GM18873 (cell line): ENCODE data around the gene TMEM258.

Experiments used
- ATAC-seq: cut with Tn5 transposase; IDR thresholded peaks from one replicate; pipeline ENCODE4 v1.9.1; 2021; ENCODE audit warnings: mild to moderate bottlenecking, moderate library complexity, moderate number of reproducible peaks; ENCODE audit not compliant: unreplicated experiment, low FRiP score

The TMEM258 gene

DNA sequence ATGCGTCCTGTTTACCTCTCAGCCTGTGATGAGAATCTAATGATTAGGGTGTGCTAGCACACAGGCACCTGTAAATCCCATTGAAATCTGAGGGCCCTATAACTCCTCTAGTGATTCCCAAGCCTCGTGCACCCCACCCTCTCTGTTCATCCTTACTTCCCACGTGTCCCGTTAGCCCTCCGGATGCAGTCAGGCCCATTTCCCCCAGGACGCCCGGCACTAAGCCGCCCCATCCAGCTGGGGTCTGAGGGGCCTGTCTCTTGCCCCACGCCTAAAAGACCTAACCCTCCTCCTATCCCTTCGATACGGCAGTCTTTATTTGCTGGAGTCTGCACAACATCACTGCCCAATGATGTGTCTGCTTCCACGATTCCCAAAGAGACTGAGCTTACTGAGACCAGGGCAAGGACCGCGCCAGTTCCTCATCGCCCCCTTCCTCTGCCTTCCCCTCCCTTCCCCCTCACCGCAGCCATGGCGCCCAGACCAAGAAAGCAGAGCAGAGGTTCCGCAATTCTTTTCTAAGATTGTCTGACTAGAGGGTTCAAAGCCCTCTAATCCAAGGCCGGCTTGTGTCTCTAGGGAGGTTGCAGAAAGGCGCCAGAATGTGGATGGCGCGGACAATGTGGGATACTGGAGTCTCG is 34.7 kb upstream of the TMEM258 start:
- no peak for ATAC-seq

DNA sequence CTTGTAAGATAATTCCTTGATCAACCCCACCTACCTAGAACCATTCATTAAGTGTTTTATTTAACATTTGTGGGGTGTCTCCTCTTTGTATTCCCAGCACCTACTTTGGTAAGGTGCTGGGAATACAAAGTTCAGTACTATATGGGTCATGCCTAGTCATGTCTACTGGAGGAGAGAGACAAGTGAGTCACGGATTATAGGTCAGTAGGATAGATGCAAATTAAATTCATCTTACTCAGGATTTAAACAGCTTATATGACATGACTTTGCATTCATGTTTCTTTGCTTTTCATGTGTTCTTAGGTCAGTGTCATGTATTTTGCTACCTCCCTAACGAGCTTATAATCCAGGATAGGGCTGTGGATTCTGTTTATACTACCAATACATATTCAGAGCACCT is 27.8 kb upstream of the TMEM258 start:
- no peak for ATAC-seq

DNA sequence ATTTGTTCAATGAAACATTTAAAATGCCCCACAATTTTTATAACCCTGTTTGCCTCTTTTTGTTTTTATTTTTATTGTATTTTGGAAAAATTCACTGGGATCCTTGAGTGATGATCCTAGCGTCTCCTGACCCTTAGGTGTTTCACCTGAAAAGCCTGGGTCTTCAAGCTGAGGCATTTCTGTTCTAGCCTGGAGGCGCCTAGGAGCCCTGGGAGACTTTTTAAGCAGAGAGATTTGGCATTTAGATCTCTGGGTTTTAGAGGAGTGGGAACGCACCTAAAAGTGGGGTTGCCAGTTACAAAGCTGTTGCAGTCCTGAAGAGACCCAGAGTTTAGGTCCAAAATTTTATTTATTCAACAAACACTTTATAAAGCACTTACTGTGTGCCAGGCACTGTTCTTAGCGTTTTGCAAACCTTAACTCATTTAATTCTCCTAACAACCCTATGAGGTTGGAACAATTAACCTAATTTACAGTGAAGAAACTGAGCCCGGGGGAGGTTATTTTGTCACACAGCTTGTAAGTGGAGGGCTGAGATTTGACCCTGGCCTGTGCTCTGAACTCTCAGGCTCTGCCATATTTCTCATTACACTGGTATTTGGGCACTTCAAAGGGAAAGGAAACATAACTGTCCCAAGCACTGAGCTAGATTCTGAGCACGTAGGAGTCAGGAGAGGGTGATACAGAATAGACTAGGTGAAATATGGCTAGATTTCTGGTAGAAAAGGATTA is 25.2 kb upstream of the TMEM258 start:
- no peak for ATAC-seq

DNA sequence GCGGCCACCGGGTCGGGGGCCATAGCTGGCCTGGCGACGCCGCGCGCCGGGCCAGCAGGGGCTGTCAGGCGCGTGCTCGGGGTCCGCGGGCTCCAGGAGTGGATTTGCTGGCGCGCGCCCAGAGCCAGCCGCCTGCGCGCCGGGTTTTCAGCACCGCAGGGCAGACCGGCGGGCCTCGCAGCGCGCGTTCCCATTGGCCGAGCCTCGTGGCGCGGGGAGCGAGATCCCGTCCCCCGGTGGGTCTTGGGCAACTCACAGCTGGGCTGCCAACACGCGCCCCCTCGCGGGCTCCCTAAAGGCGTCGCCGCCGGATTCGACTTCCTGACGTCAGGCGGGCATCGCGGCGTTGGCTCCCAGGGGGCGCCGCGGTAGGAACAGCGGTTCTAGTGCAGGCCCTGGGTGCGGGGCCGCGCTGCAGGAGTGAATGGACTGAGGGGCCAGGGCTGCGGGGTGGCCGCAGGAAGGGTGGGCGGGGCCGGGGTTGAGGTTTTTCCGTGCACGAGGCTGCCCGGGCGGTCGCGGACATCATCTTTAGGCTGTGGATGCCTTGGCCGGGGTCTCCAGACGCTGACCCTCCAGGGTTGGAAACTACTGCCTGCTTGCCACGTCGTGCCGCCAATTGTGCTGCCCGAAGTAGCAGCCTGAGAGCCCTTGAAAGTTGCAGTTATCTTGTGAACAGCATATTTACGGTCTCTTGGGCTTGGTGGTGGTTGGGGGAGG is 24.5 kb upstream of the TMEM258 start, which contains the start of gene FADS1:
FADS1 (minus strand) TSS at position 268 of the 720 bp plus-strand sequence; CDS start at position 194, 74 bp downstream.
- ATAC-seq = peak; percentile 38

DNA sequence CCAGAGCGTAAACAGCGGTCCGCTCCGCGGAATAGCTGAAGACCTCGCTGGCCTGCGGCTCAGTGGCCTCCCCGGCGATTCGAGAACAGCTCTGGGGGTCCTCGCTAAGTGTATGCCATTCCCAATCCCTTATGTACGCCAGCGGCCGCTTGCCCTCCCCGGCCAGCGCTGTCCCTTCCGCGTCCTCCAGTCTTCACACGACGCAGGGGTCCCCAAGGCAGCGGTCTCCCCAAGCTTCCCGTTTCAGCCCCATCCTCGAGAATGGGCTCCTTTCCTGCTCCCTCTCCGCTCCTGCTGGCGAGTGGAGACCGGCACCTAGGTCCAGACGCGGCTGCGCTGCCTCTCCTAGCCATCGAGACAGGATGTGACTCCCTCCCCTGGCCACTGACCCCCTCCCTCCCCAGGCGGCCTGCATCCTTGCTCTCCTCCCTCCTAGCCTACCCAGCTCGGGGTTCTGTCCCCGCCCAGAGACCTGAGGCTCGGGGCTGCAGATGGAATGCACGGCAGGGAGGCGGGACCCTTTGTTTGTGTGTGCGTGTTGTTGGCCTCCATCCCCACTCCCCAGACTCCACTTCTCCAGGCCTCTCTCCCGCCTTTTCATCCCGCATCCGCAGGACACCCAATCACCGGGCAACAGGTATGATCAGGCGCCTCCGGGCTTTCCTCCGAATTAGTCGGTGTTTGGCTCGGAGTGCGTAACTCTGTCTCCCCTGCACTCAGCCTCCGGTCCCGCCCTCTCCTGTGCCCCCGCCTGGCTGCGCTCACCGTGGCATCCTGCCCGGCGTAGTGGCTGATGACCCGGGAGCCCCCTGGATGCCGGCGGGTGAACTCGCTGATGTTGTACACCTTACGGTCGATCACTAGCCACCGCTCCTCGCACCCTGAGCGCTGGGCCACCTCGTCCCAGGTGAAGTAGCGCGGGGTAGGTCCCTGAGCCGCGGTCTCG is 23.7 kb upstream of the TMEM258 start:
- peak; percentile 29 for ATAC-seq

DNA sequence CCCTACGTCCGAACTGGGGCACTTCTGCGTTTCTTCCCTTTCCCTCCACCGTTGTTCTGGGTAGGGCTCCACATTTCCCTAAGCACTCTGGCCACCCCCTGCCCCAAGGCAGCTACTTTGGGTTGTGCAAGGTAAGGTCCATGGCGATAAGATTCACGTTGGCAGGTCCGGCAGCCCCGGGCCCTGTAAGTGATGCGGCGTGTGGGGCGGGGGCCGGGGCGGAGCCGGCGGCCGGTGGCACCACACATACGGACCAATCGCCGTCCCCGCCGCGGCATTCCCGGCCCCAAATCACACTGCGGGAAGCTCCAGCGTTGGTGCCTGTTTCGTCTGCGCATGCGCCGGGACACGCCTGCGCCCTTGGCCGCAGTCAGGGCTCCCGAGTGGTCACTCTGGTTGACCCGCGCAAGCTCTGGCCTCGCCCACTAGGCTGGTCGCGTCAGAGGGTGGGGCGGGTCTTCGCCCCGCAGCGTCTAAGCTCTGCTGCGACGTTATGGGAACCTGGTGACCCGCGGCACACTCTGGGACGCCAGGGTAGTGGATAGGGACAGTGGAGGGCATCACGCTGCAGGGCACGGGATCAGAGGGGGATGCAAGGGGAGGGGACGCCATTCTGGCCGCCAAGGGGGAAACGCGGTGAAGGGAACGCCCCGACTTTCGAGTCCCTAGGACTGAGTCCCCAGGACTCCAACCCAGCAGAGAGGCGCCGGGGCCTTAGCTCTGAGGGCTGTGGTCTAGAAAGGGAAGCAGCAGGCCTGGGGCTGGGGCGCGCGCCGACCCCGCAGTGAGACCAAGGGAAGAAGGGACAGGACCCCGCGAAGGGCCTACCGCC is 22.8 kb upstream of the TMEM258 start:
- no peak for ATAC-seq

DNA sequence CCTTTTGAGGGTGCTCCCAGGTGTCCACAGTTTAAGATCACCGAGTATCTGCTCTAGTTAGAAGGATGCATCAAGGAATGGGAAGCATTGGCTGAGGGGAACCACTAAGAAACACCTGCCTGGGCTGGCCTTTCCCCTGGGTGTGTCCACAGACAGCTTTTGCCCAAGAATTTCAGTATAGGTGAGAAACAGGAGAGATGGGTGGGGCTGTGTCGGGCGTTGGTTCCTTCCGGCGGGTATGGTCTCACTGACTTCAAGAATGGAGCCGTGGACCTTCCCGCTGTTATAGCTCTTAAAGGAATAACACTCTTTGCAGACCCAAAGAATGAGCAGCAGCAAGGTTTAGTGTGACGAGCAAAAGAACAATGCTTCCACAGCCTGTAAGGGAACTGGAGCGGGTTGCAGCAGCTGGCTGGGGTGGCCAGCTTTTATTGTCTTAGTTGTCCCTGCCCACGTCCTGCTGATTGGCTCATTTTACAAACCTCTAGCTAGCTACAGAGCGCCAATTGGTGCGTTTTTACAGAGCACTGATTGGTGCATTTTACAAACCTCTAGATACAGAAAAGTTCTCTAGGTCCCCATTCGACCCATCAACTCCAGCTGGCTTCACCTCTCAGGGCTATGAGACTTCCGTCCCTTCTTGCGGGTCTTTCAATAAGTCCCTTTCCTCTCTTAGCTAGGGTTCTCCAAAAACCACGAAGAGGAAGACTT is 22.0 kb upstream of the TMEM258 start:
- no peak for ATAC-seq

DNA sequence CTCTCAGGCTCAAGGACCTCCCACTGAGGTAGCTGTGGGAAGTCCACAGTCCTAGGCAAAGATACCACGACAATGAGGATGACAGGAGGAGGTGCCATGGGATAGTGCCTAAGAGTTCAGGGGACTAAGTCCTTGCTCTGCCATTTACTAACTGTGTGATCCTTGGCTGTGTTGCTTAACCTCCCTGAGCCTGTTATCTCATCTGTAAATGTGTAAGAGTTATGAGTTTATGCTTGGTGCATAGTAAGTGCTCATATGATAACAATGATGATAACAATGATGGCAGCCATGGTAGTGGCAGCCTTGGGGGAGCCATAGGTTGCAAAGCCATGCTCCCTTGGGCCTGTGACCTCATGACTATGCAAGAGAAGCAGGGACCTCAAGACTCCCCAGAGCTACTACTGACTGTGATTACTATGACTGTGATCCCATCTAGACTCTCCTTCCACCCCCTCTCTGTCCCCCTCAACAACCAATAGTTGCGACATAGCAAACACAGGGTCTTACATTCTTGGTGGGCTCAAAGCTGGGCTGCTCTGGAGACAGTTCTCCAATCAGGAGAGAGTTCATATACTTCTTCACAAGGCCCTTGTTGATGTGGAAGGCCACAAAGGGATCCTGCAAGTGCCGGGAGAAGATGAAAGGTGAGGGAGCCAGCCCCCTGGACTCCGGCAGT is 20.5 kb upstream of the TMEM258 start:
- no peak for ATAC-seq

DNA sequence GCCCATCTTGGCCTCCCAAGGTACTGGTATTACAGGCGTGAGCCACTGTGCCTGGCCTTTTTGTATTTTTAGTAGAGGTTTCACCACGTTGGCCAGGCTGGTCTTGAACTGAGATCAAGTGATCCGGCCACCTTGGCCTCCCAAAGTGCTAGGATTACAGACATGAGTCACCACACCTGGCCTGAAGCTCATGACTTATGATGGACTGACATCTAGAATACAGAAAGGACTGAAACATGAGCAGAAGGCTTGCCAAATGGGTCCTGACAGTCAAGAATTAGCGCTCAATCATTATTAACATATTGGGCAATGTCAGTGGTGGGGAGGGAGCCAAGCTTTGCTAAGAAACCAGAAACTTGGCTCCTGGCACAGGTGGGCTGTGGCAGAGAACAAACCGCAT is 19.4 kb upstream of the TMEM258 start:
- no peak for ATAC-seq

DNA sequence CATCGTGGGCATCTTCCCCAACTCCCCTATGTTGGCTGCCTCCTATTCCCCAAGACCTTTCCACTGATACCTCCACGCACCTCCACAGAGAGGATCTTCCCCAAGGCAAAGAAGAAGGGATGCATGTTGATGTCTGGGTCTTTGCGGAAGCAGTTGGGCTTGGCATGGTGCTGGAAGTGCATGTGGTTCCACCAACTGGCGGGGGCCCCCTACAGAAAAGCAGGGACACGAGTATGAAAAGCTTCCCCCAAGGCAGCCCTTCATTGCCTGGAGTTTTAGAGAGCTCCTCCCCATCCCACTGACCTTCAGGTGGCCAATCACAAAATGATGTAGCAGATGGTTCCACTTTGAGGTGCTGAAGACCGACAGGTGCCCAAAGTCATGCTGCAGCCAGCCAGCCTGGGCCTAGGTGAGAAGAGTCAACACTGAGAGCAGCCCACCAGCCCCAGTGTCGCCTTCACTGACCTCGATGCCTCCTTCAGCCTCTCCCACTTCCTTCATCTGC is 18.3 kb upstream of the TMEM258 start:
- ATAC-seq = no peak

DNA sequence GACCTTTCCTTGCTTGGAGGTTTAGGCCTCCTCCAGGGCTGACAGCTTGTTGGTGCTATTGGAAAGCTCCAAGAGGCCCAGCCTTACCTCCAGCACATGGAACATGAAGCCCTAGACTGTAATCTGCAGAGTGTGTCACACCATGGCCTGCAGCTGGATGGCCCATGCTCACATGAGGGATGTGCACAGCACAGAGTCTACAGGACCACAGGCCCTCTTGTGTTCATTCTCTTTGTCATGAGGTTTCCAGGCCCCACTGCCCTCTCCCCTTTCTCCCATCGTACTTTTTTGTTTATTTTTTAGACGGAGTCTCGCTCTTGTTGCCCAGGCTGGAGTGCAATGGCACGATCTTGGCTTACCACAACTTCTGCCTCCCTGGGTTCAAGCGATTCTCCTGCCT is 14.4 kb upstream of the TMEM258 start:
- ATAC-seq = no peak

DNA sequence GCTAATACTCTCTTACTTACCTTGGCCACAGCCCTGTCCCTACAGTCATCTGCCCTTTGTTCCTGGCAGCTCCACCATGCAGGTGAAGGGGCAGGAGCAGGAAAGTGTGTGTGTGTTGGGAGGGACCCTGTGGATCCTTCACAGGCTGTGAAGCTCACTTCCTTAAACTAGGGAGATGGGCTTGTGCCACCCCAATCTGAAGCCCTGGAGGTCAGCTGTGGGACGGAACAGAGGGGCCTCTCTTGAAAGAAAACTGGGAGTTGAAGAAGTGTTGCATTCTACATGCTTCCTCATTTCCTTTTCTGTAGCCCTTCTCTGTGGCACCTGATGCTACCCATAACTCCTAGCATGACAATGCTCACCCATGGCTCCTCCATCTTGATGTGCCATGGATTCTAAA is 12.7 kb upstream of the TMEM258 start:
- ATAC-seq = no peak

DNA sequence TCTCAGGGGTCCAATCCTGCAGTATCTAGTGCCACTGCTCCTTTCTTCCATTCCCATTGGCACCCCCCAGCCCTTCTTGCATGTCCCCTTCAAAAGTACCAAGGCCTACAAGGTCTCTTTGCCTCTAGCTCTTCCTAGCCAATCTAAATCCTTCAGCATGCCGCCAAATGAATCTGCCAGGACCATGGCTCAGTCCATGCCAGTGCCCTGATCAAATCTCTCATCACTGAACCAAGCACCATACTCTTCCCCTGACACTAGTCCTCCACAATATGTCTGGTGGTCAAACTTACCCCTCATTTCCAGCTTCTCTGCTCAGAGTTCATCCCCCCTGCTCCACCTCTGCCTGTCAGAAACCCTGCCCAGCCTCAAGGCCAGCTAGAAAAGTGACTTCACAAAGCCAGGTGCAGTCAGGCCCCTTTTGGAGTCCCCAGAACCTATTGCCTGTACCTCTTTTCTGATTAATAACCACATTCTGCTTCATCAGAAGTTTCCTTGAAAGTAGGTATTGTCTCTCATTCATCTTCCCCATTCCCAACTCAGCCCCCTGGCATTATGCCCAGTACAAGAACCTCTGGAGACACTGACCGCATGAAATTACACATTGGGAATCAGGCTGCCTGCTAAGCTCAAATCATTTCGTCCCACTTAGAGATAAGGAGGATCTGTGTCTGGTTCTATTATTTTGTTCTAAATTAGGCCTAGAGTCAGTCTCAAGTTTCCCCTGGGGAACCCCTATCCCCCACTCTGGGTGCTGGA is 11.7 kb upstream of the TMEM258 start:
- ATAC-seq = no peak

DNA sequence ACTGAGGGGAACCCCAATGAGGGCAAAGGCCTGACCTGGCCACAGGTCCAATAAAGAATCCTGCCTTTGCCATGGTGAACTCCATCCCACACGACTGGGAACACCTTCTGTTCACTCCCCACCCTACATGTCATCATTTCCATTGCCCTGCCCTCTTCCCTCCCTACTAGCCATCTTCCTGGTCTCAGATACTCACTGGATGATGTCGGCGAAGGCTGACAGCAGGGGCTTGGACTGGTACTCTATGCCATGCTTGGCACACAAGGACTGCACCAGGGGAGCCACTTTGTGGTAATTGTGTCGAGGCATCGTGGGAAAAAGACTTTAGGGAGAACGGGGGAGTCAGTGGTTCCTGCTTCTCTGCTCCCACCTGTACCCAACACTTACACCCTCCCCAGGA is 10.2 kb upstream of the TMEM258 start:
- no peak for ATAC-seq

DNA sequence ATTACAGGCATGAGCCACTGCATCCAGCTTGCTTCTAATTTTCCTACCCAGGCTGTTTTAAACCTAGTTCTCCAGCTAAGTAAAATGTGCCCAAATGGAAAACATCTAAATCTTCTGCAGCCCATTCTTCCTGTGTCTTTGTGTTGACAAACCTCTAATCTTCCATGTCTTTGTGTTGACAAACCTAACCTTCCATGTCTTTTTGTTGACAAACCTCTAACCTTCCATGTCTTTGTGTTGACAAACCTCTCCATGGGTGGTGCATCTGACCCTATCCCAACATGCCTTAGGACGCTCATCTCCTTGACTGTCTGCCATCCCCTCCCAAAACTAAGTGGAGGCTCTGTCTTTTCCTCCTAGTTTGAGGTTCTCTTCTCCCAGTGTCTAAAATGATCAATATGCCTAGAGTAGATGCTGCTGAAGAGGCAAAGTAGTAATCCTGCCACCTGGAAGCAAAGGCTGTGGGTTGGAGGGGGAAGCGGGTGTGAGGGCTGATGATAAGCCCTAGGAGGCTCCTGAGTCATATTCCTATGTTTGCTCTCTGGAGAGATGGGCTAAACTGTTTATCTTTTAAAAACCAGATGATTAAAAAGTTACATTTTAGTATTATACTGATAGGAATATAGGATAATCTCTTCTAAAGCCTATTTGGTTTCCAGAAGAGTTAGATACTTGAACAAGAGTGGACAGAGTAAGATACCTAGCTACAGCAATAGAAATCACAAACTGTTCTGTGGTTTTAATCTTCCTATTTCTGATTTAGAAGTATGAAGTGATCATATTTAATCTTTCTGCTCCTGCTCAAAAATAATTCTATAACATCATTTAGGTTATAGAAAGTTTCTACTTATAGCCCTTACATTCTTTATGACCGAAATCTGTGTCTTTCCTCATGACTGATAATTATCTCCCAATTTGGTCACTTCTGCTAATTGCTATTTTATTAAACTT is 8.2 kb upstream of the TMEM258 start:
- no peak for ATAC-seq

DNA sequence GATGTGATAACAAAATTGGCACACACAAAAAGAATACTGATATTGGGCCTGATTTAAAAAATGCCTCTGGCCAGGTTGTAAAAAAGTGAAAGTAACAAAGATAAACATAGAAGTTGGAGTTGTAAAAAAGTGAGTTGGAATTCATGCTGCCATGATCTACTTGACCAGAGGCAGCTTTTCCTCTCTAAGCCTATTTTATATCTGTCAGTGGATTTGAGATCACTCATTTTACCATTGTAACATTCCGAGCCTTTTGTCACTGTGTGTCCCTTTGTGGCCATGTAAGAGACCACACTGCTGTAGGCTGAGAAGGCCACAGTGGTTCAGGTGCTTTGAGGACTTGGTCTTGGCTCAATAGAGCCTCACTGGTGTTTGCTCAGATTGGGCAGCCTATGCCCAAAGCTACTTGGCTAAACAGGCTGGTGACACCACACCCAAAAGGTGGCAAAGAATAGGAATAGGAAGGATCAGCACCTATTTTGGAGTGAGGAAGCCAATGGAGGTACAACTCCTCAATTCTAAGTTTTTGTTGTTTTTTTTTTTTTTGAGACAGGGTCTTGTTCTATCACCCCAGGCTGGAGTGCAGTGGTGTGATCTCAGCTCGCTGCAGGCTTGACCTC is 7.4 kb upstream of the TMEM258 start:
- ATAC-seq = no peak
